Superior temporal gyrus (tissue), 1 donor: Measurements from ENCODE around the gene ST3GAL6.

Experiments used
- DNase-seq: peaks from one replicate; pipeline ENCODE4 v3.0.0-alpha.2; 2016; ENCODE audit errors: extremely low spot score

ST3GAL6 gene, protein sequence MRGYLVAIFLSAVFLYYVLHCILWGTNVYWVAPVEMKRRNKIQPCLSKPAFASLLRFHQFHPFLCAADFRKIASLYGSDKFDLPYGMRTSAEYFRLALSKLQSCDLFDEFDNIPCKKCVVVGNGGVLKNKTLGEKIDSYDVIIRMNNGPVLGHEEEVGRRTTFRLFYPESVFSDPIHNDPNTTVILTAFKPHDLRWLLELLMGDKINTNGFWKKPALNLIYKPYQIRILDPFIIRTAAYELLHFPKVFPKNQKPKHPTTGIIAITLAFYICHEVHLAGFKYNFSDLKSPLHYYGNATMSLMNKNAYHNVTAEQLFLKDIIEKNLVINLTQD

DNA sequence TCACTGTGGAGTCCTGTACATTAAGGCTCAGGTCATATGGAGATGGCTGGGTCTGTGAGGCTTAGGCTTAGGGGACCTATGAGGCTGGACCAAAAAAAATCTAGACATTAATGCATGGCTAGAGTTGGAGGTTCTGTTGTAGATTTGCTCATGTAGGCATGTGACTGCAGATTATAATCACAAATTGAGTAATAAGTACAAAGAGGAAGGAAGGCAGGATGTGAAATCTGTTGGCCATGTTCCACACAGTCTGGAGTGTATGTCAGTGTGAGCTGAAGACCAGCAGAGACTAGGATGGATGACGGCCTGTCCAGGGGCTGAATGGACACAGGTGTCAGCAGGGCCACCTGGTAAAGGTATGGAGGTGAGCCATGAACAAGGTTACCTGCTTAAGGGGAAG, at the start of gene ST3GAL6:
ST3GAL6 (plus strand) TSS at position 265 of the 400 bp plus-strand sequence. CDS start 5,101 bp downstream, outside the sequence.
- no peak for DNase-seq

DNA sequence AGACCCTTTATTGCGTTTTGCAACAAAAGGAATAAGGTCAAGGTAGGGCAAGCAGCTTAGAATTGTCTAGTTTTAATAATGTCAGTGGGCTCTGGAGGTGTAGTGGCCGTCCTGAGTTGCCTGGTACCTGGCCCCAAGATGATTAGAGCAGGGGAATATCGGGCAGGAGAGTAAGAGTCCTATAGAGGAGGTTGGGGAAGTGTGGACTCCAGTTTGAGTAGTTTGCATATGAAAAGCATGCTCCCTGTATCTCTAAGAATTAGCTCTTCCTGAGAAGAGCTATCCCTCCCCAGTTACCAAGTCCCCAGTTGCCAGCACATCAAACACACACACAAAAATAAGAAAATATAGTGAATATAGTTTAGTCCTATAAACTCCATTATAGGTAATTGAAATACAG, 49.2 kb upstream of the ST3GAL6 start:
- DNase-seq = no peak

DNA sequence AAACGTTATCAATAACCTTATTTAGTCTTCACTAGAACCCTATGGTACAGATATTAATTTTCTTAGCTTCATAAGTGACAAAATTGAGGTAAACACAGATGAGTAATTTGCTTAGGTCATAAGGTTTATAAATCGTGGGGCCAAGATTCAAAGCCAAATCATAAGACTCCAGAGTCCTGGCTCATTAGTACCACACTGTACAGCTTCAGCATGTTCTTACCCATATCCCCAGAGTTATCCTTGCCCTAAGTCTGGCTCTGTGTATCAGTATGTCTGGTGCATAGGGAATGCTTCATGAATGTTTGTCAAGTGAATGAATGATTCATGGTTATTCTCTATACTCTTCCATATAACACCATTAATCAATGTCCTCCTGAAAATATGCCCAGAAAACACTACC, 45.6 kb upstream of the ST3GAL6 start:
- no peak for DNase-seq

DNA sequence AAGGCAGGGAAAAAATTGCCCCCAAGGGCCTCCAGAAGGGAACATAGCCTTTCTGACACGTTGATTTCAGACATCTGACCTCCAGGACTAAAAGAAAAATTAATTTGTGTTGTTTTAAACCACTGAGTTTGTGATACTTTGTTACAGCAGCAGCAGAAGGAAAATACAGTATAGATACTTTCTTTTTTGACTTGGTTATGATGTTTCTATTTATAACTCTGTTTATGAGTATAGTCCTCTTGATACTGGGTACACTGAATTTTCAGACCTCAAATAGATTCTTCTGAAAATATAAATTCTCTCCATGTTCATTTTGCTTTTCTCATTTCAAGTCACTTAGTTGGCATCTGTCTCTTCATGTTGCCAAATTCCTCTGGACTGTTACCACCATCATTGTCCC, 44.4 kb upstream of the ST3GAL6 start:
- DNase-seq = no peak

DNA sequence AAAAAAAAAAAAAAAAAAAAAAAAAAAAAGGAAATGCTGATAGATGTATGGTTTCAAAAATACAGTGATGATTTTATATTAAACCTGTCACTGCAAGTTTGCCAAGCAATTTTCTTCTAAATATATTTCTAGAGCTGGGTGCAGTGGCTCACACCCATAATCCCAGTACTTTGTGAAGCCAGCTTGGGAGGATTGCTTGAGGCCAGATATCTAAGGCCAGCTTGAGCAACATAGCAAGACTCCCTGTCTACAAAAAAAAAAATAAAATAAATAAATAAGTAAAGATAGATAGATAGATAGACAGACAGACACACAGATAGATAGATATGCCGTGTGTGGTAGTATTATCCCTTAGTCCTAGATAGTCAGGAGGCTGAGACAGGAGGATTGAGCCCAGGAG, 41.4 kb upstream of the ST3GAL6 start:
- DNase-seq = no peak

DNA sequence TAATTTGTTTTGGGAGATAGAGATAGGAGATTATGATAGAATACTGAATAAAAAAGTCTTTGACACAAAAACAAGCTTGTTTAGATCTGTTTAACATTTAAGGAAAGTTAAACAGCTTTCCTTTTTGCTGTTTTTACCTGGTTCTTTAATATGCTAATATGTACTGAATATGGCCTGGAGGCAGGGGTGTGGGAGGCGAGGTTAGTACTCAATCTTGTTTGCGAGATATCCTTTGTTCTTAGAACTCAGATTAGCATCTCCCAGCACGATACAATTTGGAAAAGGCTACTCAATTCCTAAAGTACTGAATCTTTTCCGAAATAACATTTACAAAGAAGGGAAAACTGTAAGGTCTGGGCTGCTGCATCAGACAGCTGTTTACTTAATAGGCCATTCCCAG, 40.8 kb upstream of the ST3GAL6 start:
- no peak for DNase-seq

DNA sequence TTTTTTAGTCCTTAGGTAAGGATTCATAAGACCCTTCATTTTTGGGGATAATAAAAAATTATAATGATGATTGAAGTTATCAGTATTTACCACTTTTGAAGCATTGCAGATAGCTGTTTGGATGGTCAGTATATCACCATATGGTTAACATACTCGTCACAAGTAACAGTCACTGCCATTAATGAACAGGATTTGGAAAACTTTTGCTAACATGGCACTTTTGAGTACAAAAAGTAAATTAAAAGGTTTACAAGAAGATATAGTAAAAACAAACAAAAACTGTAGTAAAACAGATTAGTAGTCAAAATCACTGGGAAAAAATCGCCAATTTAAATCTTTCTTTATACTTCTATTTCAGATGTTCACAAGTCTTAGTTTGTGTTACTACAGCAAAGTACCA, 37.8 kb upstream of the ST3GAL6 start:
- no peak for DNase-seq

DNA sequence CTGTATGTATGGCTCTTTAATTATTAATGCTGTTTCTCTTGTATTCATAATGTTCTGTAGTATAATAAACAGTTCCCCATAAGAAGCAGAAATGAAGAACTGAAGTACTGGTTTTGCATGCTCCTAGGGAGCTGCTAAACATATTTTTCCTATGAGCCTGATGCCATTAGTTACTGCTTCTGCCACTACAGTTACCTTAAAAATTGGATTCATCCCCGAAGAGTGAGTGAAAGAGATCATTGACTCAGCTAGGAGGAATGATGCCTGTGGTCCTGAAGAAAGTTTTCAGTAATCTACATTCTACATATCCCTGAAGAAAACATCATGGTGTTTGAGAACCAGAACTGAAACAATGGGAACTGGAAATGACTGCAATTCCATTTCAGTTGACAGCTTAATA, 37.1 kb upstream of the ST3GAL6 start:
- no peak for DNase-seq

DNA sequence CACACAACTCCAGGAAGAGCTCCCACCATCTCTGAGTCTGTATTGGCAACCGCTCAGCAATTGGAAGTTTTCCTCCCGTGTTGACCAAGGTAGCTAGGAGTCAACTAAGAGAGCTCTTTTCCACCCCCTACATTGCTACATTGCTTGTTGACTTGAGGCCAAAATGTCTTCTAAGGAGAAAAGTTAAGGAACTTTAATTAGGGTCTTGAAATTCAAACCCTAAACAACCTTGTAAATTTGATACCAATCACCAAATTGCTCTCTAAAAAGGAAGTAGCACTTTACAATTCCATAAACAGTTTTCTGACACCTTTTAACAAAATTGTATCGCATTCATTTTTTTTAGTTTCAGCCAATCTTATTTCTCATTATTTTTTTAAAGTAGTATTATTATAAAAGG, 35.5 kb upstream of the ST3GAL6 start:
- DNase-seq = no peak

DNA sequence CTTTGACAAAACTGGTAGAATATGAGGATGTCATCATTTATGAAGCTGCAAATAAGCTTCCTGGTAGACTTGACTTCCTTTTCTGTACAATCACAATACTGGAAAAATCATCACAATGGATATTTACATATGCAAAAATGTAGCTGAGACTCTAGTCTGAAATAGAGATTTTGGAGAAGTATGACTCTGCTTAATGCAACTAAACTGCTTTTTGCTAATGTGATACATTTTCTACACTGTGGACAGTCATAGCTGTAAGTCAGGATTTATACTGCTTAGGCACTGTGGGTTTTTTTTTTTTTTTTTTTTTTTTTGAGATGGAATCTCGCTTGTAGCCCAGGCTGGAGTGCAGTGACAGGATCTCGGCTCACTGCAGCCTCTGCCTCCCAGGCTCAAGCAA, 34.5 kb upstream of the ST3GAL6 start:
- DNase-seq = no peak

DNA sequence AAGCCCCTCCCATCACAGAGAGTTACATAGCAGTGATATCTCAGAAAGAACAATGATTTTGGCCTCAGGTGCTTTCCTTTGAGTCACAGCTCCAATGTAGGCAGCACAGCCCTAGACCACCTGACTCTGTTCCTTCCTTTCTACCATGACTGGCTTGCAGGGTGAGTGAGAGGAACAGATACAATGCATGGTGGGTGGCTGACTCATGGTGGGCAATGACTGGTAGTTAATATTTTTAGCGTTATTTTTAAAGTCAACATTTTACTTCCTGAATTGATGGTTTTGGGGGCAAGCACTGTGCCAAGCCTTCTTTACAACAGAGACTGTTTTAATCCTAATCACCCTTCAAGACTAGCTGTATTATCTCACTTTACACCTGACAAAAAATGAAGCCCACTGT, 32.8 kb upstream of the ST3GAL6 start:
- no peak for DNase-seq

DNA sequence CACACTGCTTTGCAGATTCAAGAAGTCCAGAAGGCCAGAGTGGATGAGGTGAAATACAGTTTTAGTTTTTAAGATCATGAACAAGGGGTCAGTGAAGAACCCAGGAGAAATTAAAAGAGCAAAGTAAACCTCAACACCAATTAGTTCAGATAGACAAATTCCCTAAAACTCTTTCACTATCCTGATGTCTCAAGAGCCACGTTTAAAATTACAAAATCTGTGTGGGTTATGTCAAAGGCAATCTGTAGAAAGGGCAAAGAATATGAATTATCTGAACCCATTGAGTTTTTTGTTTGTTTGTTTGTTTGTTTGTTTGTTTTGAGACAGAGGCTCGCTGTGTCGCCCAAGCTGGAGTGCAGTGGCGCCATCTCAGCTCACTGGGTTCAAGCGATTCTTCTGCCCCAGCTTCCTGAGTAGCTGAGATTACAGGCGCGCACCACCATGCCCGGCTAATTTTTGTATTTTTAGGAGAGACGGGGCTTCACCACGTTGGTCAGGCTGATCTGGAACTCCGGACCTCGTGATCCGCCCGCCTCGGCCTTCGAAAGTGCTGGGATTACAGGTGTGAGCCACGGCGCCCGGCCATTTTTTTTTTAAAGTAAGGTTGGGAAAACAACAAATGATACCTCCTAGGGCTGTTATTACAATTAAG, 32.1 kb upstream of the ST3GAL6 start:
- no peak for DNase-seq

DNA sequence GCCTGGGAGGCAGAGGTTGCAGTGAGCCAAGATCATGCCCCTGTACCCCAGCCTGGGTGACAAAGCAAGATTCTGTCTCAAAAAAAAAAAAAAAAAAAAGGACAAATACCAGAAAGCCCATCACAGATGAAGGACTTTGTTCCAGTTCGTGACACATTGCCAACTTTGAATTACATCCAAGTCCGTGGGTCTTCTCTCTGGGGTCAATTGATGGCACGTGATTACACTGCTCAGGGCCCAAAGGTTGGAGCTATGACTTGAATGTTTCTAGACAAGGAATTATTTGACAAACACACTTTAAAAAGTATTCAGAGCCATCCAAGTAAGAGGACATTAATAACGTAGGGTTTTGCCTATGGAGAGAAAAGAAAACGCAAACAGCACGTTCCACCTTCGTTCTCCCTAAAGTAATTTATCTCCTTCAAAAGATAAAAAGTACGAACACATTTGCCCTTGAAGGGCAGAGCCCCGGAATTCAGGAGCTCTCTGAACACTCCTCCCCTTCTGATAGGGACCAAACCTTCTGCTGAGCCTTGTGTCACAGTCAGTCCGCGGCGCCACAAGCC, 31.3 kb upstream of the ST3GAL6 start:
- DNase-seq = peak; percentile 78

DNA sequence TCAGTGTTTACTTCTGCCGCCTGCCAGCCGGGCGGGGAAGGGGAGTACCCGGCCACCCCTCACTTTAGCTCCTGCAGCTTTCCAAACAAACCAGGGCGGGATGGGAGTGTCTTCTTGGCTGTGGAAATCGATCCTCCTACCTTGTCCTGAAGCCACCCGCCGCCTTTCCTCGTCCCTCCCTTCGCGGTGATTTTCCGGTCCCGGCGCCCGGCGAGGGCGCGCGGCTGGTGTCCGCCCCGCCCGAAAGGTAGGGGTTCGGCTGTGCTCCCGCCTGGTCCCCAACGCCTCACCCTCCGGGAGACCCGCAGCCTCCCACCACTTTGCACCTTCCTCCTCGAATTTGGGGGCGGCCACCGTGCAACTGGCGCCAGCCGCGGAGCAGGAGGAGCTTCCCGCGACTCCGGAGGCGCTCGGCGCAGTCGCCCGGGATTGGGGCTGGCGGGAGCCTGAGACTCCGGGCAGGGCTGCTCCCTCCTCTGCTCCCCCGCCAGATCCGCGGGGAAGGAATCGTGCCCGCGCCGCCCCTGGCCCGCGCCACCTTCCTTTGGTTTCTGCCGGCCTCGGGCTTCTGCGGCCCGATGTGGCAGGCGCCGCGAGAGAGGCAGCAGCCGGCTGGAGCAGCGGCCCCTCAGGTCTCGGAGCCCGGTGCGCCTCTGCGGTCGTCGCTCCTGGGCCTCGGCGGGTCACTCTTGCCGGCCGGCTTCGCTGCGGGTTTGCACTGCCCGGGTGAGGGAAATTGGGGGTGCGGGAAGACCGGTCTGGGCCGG, 30.7 kb upstream of the ST3GAL6 start:
- no peak for DNase-seq

DNA sequence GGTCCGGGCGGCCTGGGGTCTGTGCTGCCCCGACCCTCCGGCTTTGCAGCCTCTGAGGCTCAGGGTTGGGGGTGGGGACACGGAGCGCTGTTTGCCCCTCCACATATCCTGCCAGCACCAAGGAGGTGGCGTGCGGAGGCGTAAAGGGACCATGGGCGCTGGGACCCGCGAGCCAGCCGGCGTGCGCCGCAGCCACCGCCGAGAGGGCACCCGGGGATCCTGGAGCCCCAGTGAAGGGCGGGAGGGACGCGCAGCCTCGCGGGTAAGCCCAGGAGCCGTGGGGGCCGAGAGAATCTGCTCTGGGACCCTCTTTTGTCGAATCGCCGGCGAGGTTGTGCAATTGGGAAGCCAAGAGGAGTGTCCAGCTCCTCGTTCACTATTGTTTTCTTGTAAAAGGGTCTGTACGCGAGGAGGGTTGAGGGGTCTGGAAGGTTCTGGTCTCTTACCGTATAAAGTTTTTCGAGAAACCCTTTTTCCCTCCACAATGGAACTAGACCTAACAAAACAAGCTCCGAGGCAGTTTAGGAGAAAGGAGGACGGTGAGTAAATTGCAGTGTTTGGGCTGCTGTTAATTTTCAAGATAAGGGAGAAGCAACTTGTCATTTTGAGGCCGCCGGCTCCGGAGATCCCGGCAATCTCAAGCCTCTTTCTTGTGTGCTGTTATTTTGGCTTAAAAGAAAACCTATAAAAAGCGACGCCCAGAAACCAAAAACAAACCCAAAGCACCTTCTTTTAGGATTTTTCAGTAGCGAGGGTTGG, 29.9 kb upstream of the ST3GAL6 start:
- peak; percentile 49 for DNase-seq

DNA sequence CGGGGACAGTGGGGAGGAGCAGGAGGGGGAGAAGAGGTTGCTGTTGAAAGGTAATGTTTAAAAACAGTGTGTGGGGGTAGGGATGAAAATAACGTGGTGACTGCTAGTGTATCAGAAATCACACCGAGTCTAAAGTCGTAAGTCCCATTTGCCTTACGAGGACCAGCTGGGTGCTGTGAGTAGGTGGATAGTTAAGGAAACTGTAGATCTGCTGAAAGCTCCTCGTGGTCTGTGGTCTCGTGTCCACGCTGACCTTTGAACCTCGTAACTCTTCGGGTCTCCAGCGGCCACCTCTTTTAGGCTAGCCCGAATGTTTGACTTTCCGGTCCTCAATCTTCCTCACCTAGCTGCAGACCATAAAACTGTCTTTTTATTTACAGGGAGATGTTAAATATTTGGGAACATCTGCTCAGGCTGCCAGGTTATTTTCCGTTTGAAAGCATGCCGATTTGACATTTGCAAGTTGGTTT, 29.3 kb upstream of the ST3GAL6 start:
- DNase-seq = peak; percentile 48

DNA sequence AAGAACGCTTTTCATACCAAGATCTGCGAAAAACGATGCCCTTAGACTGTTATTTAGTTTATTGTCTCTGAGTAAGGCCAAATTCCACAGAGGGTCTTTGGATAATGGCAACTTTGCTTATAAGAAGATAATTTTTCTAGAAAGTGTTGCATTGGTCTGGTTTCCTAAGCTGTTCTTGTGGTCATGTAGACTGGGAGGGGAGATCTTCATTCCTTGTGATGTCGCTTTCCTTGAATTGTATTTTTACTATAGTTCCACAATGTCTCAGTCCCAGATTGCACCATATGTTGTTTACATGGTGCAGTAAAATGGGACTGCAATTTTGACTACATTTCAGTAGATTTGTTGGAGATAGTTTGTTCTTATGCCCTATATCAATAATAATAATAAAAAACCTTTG, 28.8 kb upstream of the ST3GAL6 start:
- DNase-seq = peak; percentile 56

DNA sequence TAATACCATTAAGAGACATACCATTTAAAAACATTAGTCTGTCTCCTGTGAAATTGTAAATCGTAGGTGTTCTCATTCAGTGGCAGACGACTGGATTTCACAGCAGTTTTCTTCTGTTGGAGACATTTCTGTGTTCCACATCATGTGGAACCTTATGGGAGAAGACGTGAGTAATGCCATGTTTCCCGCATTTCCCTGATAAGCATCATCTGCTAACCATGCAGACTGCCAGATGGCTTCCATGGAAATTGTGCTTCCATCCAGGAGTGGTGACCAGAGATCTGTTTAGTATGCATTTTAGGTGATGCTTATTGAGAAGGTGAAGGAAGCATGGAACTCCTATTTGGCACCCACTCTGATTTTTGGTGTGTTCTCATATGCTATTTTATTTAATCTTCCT, 28.4 kb upstream of the ST3GAL6 start:
- peak; percentile 72 for DNase-seq

DNA sequence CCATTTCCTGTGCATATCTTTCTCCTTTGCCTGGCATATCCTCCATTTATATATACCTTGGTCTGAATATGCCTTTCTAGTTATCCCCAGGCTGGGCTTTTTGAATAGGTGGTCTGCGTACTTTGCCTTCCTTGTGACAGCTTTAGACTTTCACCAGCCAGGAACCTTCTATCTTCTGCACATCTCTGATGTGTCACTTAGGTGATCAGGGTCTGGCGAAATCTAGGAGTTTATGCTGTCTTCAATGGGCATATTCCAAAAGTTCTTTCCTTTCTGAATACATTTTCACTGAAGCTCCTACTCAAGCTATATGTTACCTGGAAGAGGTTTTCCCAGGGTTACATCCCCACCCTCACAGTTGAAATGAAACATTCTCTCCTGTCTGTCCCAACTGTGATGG, 27.8 kb upstream of the ST3GAL6 start:
- DNase-seq = no peak

DNA sequence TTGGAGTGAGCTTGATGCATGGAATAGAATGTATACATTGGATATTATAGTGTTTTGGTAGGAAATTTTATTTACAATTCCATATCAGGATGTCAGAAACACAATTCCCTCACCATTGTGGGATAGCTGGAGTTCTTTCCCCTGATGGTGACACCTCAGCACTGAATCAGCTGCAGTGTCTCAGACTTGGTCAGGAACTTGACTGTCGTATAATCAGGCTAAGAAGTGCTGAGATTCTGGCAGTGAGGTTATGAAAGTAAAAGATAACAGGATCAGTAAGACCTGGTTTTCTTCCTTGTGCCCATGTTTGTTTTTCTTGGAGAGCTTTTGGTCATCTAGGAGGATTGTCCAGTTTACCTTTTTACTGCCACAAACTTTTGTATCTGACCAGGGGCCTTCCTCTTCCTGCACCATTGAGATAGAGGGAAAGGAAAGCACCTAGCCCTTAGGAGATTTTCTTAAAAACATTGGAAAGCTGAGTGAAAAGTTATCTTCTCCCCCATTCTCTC, 27.3 kb upstream of the ST3GAL6 start:
- no peak for DNase-seq

DNA sequence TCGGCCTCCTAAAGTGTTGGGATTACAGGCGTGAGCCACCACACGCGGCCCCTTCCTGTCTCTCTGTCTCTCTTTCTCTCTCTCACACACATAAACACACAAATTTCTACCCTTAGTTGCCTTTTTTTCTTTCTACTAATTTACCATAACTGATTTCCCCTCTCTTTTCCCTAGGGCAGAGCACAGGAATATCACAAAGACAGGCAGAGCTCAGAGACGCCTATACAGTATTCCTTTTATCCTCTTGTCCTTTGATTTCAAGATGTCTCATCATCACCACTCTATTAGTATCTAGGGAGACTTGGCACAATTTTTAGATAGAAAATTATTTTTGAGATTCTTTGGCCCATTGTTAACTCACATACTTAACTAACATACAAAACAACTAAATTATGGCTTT, 25.8 kb upstream of the ST3GAL6 start:
- no peak for DNase-seq
